HG02610 (cell line): ENCODE measurements around the gene STK32B.
"Not testable (repeated sequence)": the region's sequence is repeated elsewhere in the genome, so short reads cannot be mapped to it uniquely, and the experiment has no call there.

ENCODE experiments used
- ATAC-seq: cut with Tn5 transposase; IDR thresholded peaks from one replicate; pipeline ENCODE4 v1.9.1; 2021; ENCODE audit warnings: mild to moderate bottlenecking, moderate library complexity; ENCODE audit not compliant: unreplicated experiment

Gene STK32B

DNA sequence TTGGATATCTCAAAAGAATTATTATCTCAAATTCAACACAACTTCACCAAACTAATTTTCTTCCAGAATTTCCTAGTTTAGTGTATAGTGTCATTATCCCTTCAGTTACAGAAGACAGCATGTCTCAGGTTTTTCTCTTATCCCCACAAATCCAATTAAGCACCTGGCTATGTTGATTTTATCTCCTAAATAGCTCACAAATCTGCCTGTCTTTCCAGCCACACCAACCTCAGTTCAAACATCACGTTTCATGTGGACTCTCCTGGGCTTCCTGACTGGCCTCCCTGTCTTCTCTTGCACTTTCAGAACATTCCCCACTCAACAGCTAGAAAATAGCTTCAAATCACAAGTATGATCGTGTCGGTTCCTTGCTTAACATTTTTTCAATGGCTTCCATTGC is 14.8 kb downstream of the STK32B start:
- no peak for ATAC-seq

DNA sequence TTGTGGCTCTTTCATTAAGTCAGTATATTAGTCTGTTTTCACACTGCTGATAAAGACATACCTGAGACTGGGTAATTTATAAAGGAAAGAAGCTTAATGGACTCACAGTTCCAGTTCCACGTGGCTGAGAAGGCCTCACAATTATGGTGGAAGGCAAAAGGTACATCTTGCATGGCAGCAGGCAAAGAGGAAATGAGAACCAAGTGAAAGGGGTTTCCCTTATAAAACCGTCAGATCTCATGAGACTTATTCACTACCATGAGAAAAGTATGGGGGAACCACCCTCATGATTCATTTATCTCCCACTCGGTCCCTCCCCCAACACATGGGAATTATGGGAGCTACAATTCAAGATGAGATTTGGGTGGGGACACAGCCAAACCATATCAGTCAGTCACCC is 15.7 kb downstream of the STK32B start:
- not testable (repeated sequence) for ATAC-seq

- ATAC-seq, result no peak
Measured at GRCh38 chr4:5067908-5068307, 16.6 kb downstream of the STK32B start.

- ATAC-seq, result no peak
Measured at GRCh38 chr4:5069901-5070300, 18.6 kb downstream of the STK32B start.

GRCh38 chr4:5072948-5073347 is 21.7 kb downstream of the STK32B start:
- no peak for ATAC-seq

- no peak for ATAC-seq
Measured at GRCh38 chr4:5078009-5078408, 26.7 kb downstream of the STK32B start.

DNA sequence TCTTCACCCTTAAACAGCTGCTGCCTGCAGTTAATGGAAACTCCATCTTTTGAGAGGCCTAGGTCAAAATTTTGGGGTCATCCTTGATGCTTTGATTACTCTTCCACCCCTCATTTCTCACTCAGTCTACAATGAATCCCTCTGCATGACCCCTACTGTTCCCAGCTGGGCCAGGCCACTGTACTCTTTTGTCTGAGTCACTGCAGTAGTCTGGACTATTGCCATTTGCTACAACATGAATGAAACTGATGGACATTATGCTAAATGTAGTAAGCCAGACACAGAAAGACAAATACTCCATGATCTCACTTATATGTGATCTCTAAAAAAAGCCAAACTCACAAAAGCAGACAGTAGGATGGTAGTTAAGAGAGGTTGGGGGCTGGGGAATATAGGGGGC is 28.3 kb downstream of the STK32B start:
- ATAC-seq, result no peak

DNA sequence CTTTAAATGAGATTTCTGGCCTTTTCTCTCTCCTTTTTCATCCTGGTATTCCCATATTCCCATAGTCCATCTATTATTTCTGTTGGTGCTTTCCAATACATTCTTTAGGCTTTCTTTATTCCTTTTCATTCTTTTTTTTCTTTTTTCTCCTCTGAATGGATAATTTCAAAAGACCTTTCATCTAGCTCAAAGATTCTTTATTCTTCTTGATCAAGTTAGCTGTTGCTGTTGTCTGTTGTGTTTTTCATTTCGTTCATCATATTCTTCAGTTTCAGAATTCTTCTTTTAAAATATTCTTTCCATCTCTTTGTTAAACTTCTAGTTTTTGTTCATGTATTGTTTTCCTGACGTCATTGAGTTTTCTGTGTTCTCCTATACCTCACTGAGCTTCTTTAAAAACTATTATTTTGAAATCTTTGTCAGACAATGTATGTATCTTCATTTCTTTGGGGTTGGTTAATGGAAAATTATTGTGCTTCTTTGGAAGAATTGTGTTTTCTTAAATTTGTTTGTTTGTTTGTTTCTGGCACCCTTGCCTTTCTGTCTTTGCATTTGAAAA is 30.2 kb downstream of the STK32B start:
- ATAC-seq, result no peak

GRCh38 chr4:5082376-5082775 is 31.1 kb downstream of the STK32B start:
- ATAC-seq, result no peak

GRCh38 chr4:5084911-5085475 is 33.7 kb downstream of the STK32B start:
- ATAC-seq, result no peak

- no peak for ATAC-seq
Measured at GRCh38 chr4:5086535-5086934, 35.3 kb downstream of the STK32B start.

DNA sequence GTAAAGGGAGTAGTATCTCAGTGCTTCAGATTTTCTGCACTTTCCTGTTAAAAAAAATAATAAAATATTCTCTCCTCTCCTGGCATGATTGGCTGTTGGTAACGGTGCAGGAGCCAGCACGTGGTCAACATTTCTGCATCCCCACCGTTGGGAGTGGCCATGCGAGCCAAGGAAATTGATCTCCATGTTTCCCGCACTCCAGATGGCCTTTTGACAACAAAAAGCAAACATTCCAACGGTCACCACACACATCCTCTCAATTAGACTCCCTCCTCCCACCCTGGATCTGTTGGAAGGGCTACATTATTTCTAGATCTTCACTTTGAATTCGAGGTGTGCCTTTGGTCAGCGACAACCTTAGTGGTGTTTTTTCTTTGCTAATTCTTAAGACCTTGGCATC is 45.0 kb downstream of the STK32B start:
- no peak for ATAC-seq

GRCh38 chr4:5098176-5098575 is 46.9 kb downstream of the STK32B start:
- ATAC-seq, result no peak

GRCh38 chr4:5100336-5100735 is 49.1 kb downstream of the STK32B start:
- no peak for ATAC-seq

DNA sequence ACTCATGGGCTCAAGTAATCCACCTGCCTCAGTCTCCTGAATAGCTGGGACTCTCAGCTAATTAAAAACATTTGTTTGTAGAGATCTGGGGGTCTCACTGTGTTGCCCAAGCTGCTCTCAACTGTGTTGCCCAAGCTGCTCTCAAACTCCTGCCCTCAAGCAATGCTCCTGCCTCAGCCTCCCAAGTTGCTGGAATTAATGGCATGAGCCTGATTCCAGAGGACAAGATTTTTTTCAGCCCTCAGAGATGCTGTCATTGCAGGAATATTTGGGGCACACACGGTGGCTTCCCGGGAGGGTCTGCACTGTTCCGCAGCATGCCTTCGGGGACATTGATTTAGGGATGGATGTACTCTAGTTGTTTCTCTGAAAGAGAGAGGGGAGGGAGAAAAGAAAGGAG is 49.7 kb downstream of the STK32B start:
- no peak for ATAC-seq

DNA sequence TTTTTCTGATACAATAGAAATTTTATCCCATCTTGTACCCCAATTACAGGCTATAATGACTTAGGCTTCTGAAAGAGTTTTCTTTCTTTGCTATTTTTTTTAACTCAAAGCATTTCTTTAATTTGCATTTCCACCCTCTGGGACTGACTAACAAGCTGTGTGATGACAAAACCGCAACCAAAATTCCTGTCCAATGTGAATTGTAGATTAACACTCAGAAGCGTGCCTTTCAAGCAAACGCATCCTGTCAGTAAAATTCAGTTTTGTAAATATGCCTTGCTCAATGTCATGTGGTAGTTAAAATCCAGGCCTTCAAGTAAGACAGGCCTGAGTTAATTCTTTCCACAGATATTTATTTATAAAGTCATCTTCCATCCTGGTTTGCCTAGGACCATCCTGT is 50.3 kb downstream of the STK32B start:
- ATAC-seq, result no peak

- no peak for ATAC-seq
Measured at GRCh38 chr4:5110901-5111300, 59.6 kb downstream of the STK32B start.

GRCh38 chr4:5112333-5113095 is 61.2 kb downstream of the STK32B start:
- no peak for ATAC-seq

DNA sequence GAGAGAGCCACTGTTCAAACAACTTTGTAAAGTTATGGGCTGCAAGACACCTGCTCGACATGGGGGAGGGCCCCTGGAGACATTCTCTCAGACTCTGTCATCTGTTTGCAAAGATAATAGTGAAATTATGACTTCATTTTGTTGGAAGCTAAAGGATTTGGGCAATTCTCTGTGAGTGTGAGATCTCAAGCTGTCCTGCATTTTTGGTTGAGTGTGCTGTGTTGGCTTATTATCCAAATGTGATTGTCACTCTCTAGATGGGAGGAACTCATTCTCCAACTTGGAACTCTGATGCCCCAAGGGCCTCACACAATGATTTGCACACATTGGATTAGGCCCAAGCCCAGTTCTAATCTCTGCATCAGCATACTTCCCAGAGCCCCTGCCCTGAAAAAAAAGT is 63.7 kb downstream of the STK32B start:
- ATAC-seq, result no peak

DNA sequence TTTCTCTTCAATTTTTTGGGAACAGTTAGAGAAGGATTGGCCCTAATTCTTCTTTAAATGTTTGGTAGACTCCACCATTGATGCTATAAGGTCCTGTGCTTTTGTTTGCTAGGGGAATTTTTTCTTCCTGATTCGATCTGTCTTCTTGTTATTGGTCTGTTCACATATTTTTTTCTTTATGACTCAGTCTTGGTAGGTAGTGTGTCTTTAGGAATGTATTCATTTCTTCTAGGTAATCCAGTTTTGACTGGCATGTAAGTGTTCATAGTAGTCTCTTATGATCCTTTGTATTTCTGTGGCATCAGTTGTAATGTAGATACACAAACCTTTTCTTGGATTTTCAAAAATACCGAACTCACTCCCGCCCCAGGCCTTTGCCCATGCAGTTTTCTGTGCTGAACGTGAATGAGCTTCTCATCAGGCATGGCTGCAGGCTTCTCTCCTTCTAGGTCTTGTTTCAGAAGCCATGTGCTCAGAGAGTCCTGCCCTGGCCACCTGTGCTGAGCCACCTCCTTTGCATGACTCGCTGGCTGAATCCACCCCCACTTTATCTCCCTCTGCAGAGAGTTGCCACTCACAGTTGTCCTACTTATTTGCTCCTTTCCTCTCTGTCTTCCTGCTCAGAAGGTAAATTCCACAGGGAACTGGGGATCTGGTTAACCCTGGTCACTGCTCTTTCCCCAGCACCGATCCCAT is 67.0 kb downstream of the STK32B start:
- ATAC-seq, result no peak

- ATAC-seq, result no peak
Measured at GRCh38 chr4:5118994-5119835, 67.9 kb downstream of the STK32B start.
